Epithelial cell of esophagus (primary cell): ENCODE data around the gene CDK5.

Source experiments
- DNase-seq: peaks from one replicate; pipeline ENCODE4 v3.0.0; 2010; ENCODE audit warnings: low read depth
- H3K4me3 ChIP-seq: 2 replicates; pipeline ENCODE4 v1.5.1; 2011; ENCODE audit warnings: mild to moderate bottlenecking, low read length, control low read depth
- CTCF ChIP-seq: IDR thresholded peaks from 2 replicates; pipeline ENCODE4 v1.5.1; 2011; ENCODE audit warnings: low read depth, mild to moderate bottlenecking, low read length, control low read depth, inconsistent platforms; ENCODE audit not compliant: insufficient read depth; ENCODE audit errors: missing control alignments

The CDK5 gene

DNA sequence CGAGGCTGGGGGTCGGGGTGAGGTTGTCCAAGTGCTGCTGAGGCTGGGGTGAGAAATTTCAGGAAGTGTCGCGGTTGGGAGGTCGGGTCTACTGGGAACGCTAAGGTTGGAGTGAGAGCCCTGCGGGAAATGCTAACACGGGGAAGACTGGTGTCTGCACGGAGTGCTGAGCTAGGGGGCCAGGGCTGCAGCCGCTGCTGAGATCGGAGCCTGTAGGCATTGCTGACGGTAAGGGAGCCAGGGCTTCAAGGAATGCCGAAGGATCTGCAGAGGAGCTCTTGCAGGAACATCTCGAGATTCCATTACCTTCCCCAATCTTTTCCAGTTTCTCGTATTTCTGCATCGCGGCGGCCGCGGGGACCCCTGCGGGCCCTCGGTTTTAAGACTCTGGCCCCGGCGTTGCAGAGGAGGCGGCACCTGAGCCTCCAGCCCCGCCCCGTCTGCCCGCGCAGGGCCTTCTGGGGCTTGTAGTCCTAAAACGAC lies at the start of gene CDK5:
Gene CDK5, minus strand, starts transcription at position 392 of the 483 bp plus-strand sequence. Its CDS starts 49 bp downstream, at position 343.
- no peak for TF ChIP-seq CTCF
- H3K4me3 ChIP-seq = peak within 1 kb of the TSS; percentile 96
- peak; percentile 25 for DNase-seq

DNA sequence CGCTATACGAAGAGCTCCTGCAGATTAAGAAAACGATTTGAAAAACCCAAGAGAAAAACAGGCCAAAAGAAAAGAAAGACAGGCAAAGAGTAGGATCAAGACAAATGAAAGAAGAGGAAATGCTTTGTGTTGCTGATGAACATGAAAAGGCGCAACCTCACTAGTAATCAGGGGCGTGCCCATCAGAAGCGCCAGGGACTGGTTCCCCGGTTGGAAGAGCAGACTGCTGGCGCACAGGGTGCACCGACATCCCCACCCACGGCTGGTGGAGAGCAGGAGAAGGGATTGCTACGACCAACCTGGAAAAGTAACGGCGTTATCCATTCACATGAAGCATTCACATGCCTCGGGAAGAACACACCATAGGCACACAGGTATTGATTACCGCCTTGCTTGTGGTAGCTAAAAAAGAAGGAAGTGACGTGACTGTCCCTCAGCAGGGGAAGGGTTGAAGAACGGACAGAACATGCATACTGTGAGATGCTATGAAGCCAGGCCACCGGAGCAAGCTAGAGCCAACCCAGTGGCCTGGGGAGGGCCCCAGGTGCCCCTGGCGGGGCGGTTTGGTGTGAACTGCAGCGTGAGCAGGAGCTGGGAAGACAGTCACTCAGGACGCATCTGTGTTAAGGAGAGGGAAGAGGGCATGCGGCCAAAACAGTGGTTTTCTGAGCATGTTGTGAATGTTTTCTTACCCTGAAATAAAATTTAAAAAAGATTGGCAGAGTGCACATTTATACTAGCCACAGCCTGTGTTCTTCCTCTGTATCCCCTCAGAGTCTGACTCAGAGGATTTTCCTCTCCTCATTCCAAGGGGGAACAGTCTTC lies 46.9 kb upstream of the CDK5 start:
- TF ChIP-seq CTCF = no peak
- no peak for DNase-seq
- no peak overlapping the region for H3K4me3 ChIP-seq

DNA sequence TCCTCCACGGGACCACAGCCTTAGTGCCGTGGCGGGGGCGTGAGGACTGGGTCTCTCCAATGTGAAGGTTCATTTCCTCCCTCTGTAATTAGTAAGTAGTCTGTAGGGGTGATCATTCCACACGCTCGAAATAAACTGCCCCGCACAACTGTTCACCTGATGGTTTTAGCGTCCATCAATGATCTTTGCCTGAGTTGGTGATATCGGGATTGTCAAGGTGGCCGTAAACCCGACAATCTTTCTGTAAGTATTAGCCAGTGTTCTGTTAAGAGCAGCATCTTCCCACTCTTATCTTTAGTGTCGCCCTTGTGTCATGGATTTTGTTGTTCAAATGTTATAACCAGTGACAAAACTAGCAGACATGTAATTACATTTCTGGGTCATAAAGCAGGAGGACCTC lies 46.3 kb upstream of the CDK5 start:
- DNase-seq = no peak
- H3K4me3 ChIP-seq = no peak overlapping the region
- no peak for TF ChIP-seq CTCF

DNA sequence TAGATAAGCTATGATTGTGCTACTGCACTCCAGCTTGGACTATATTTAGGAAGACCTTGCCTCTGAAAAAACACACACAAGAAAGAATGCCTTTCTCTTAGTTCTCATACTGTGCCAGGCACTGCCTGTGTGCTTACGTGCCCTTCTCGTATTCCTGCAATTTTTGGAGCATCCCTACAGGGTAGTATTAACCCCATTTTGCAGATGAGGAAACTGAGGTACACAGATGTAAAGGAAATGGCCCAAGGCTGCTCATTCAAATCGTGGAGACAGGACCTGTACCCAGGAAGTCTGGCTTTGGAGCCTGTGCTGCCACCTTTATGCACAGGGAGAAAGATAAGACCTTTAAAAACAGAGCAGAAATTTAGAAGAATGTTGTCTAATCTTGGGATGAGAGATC lies 45.3 kb upstream of the CDK5 start:
- no peak for DNase-seq
- no peak for TF ChIP-seq CTCF
- H3K4me3 ChIP-seq = no peak overlapping the region

DNA sequence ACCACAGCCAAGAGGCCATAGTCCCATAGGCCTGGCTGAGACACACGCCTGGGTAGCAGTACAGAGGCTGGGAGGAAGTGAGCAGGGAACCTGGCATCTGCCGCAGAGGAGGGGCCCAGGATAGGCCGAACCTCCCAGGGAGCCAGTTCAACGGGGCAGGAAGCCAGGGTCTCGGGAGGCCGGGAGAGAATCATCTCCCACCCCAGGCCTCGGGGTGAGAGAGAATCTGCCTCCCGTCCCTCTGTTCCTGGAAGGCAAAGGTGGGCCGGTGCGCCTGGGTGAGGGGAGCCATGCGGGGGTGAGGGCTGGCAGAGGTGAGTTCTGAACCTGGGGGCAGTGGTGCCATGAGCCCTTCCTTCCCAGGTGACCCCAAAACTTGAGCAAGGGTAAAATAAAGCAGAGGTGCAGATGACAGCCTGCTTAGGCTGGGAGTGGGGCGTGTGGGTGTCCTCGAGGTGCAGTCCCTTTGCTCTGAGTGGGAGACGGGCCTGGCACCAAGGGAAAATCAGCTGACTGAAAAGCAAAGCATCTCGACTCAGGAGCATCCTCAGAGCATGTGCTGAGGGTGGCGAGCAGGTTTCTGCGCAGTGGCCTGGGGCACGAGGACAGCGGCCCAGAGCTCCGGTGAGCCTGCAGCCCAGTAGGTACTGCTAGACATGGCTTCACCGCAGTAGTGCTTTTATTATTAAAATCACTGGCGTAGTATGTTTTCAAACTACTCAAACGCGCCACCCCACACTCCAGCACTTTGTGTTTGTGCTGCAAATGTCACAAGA lies 44.1 kb upstream of the CDK5 start:
- no peak for DNase-seq
- no peak overlapping the region for H3K4me3 ChIP-seq
- TF ChIP-seq CTCF = no peak

GRCh38 chr7:151100921-151101320 lies 43.2 kb upstream of the CDK5 start:
- DNase-seq = no peak
- H3K4me3 ChIP-seq = no peak overlapping the region
- no peak for TF ChIP-seq CTCF
